ENCODE results near the gene RAB40B. TPM values are rescaled to one million over a fixed set of nuclear protein-coding genes. Genes with fewer than 3 reads are reported as not detected.

Gene RAB40B
- total RNA-seq, 3 donors from 2014 or later: 8.8 to 25.6 (median 12.8) TPM

- no peak for DNase-seq (ENCODE audit: low spot score in 2 of 2)
- no peak for TF ChIP-seq CTCF (IDR thresholded peaks at IDR 0.05)
- Histone ChIP-seq H3K4me3 (no peak overlapping the region), H3K9me3 (no peaks in the 10 kb centered on the region), H3K27me3 (no peaks in the 10 kb centered on the region), H3K4me1 (no peaks in the 10 kb centered on the region), H3K27ac (peak overlapping the region in 1 of 2 donors; percentile 16), H3K36me3 (no peaks in the 10 kb centered on the region)
- intact Hi-C loops (cut with DNase I; ENCODE audit: low total_unique reads): no loop called here
Measured at GRCh38 chr17:82630212-82630611, 68.3 kb downstream of the RAB40B start.

GRCh38 chr17:82629748-82630147 lies 68.8 kb downstream of the RAB40B start:
- H3K4me1 ChIP-seq: no peaks in the 10 kb centered on the region
- intact Hi-C loops (cut with DNase I; ENCODE audit: low total_unique reads): no loop called here
- H3K27ac ChIP-seq: peak overlapping the region in 1 of 2 donors; percentile 16
- TF ChIP-seq POLR2AphosphoS5 (IDR thresholded peaks at IDR 0.05) (no peak), CTCF (IDR thresholded peaks at IDR 0.05) (no peak), POLR2A (IDR thresholded peaks at IDR 0.05) (no peak)
- H3K36me3 ChIP-seq: no peaks in the 10 kb centered on the region
- H3K4me3 ChIP-seq: no peak overlapping the region
- no peaks in the 10 kb centered on the region for H3K27me3 ChIP-seq
- H3K9me3 ChIP-seq: no peaks in the 10 kb centered on the region
- no peak for DNase-seq (ENCODE audit: low spot score in 2 of 2)

DNA sequence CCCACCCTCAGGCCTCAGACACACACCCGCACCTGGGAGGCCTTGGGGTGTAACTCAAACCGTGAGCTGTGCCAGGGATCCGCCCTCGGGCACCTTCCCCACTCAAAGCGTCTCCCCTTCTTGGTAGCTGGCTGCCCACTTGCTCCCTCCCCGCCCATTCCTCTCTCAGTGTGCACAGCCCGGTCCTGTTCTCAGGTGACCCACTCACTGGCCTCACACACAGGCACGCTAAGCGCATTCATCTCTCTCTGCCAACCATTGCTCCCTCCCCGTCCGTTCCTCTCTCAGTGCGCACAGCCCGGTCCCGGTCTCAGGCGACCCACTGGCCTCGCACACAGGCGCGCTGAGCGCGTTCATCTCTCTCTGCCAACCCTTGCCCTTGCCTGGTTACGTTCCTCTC lies 71.1 kb downstream of the RAB40B start:
- no peak for DNase-seq (ENCODE audit: low spot score in 2 of 2)
- no peak overlapping the region for H3K4me3 ChIP-seq
- no peaks in the 10 kb centered on the region for H3K4me1 ChIP-seq
- TF ChIP-seq POLR2AphosphoS5 (IDR thresholded peaks at IDR 0.05): no peak
- no peak for TF ChIP-seq CTCF (IDR thresholded peaks at IDR 0.05)
- no peak for TF ChIP-seq POLR2A (IDR thresholded peaks at IDR 0.05)
- no peaks in the 10 kb centered on the region for H3K27me3 ChIP-seq
- peak overlapping the region; percentile 33 to 57 for H3K27ac ChIP-seq
- intact Hi-C loops (cut with DNase I; ENCODE audit: low total_unique reads): no loop called here
- H3K9me3 ChIP-seq: no peaks in the 10 kb centered on the region
- H3K36me3 ChIP-seq: no peaks in the 10 kb centered on the region

- no peaks in the 10 kb centered on the region for H3K36me3 ChIP-seq
- DNase-seq (ENCODE audit: low spot score in 2 of 2): no peak
Measured at GRCh38 chr17:82623707-82624106, 74.8 kb downstream of the RAB40B start.

DNA sequence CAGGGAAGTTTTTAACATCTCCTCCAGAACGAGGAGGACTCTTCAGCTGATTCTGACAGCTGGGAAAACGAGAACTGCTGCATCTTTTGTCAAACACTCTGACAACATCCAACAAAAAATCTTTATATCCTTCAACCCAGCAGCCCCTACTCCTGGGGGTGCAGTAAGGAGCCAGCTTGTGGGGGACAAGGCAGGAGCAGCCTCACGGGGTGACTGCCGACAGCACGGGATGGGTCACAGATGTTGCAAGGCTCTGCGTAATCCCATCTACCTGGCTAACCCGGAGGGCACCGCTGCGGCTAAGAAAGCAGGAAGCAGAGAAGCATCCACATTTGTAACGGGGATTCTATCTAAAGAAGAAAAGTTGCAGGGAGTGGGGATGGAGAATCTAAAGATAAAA lies 78.9 kb downstream of the RAB40B start:
- H3K27ac ChIP-seq: no peak overlapping the region
- H3K4me1 ChIP-seq: no peaks in the 10 kb centered on the region
- H3K36me3 ChIP-seq: peaks cover 3% of the 10 kb centered on the region
- H3K9me3 ChIP-seq: no peaks in the 10 kb centered on the region
- TF ChIP-seq CTCF (IDR thresholded peaks at IDR 0.05): no peak
- no peak for TF ChIP-seq POLR2A (IDR thresholded peaks at IDR 0.05)
- intact Hi-C loops (cut with DNase I; ENCODE audit: low total_unique reads): no loop called here
- no peaks in the 10 kb centered on the region for H3K27me3 ChIP-seq
- DNase-seq (ENCODE audit: low spot score in 2 of 2): no peak
- H3K4me3 ChIP-seq: no peak overlapping the region

More at GRCh38 chr17:82623707-82624106, 74.8 kb downstream of the RAB40B start:
- intact Hi-C loops (cut with DNase I; ENCODE audit: low total_unique reads): no loop called here
- no peak overlapping the region for H3K4me3 ChIP-seq
- H3K4me1 ChIP-seq: no peaks in the 10 kb centered on the region
- no peaks in the 10 kb centered on the region for H3K9me3 ChIP-seq
- H3K27ac ChIP-seq: no peak overlapping the region
- TF ChIP-seq POLR2AphosphoS5 (IDR thresholded peaks at IDR 0.05) (no peak), POLR2A (IDR thresholded peaks at IDR 0.05) (no peak), CTCF (IDR thresholded peaks at IDR 0.05) (no peak)
- no peaks in the 10 kb centered on the region for H3K27me3 ChIP-seq

Data from breast epithelium (tissue), 4 donors.